ENCODE data around the gene F2RL3. TPM values are rescaled to one million over a fixed set of nuclear protein-coding genes. Genes with fewer than 3 reads are reported as not detected.

Gene F2RL3
- total RNA-seq, 1 donor from 2014 or later = not detected

GRCh38 chr19:16892868-16893685 is 4.3 kb downstream of the F2RL3 start:
- Histone ChIP-seq H3K36me3 (ENCODE audit: insufficient read depth, low read length) (no peaks in the 10 kb centered on the region), H3K9me3 (ENCODE audit: insufficient read depth, low read depth, low read length) (no peaks in the 10 kb centered on the region), H3K79me2 (ENCODE audit: insufficient read depth, low read length) (no peaks in the 10 kb centered on the region), H3K4me2 (ENCODE audit: low read length) (no peak overlapping the region), H3K4me1 (ENCODE audit: insufficient read depth, low read length) (peaks cover 2% of the 10 kb centered on the region), H2AFZ (ENCODE audit: low read depth, low read length) (no peak overlapping the region), H4K20me1 (ENCODE audit: insufficient read depth, low read length) (no peaks in the 10 kb centered on the region), H3K4me3 (ENCODE audit: insufficient read depth, low read depth, low read length) (no peak overlapping the region), H3K9ac (ENCODE audit: low read length) (no peak overlapping the region), H3K27ac (ENCODE audit: low read depth, low read length) (no peak overlapping the region), H3K27me3 (ENCODE audit: insufficient read depth, low read length) (peaks cover 5% of the 10 kb centered on the region)
- no peak overlapping the region for H3K4me3 Mint-ChIP-seq (ENCODE audit: unreplicated experiment)
- FAIRE-seq (no peak), DNase-seq (ENCODE audit: low read depth) (no peak)
- no peaks in the 10 kb centered on the region for H3K36me3 Mint-ChIP-seq (ENCODE audit: low read depth, unreplicated experiment)
- H3K4me1 Mint-ChIP-seq (ENCODE audit: low read depth, unreplicated experiment) = no peaks in the 10 kb centered on the region
- TF ChIP-seq EZH2 (IDR thresholded peaks at IDR 0.05; ENCODE audit: insufficient read depth, low read length) = no peak
- TF ChIP-seq CTCF (IDR thresholded peaks at IDR 0.05; ENCODE audit: insufficient read depth, low read depth, low read length) = no peak
- H3K27me3 Mint-ChIP-seq (ENCODE audit: low read depth, unreplicated experiment) = peaks cover 30% of the 10 kb centered on the region
- H3K9me3 Mint-ChIP-seq (ENCODE audit: unreplicated experiment) = no peaks in the 10 kb centered on the region
- H3K27ac Mint-ChIP-seq (ENCODE audit: unreplicated experiment) = no peak overlapping the region

GRCh38 chr19:16893686-16893989 is 4.8 kb downstream of the F2RL3 start:
- H4K20me1 ChIP-seq (ENCODE audit: insufficient read depth, low read length) = no peaks in the 10 kb centered on the region
- Mint-ChIP-seq H3K9me3 (ENCODE audit: unreplicated experiment) (no peaks in the 10 kb centered on the region), H3K36me3 (ENCODE audit: low read depth, unreplicated experiment) (no peaks in the 10 kb centered on the region), H3K4me3 (ENCODE audit: unreplicated experiment) (no peak overlapping the region), H3K27me3 (ENCODE audit: low read depth, unreplicated experiment) (peaks cover 30% of the 10 kb centered on the region), H3K4me1 (ENCODE audit: low read depth, unreplicated experiment) (no peaks in the 10 kb centered on the region), H3K27ac (ENCODE audit: unreplicated experiment) (no peak overlapping the region)
- H3K79me2 ChIP-seq (ENCODE audit: insufficient read depth, low read length) = no peaks in the 10 kb centered on the region
- H3K36me3 ChIP-seq (ENCODE audit: insufficient read depth, low read length) = no peaks in the 10 kb centered on the region
- TF ChIP-seq CTCF (IDR thresholded peaks at IDR 0.05; ENCODE audit: insufficient read depth, low read depth, low read length) (no peak), EZH2 (IDR thresholded peaks at IDR 0.05; ENCODE audit: insufficient read depth, low read length) (no peak)
- FAIRE-seq (no peak), DNase-seq (ENCODE audit: low read depth) (no peak)
- no peak overlapping the region for H3K4me2 ChIP-seq (ENCODE audit: low read length)
- H3K4me3 ChIP-seq (ENCODE audit: insufficient read depth, low read depth, low read length) = no peak overlapping the region
- H2AFZ ChIP-seq (ENCODE audit: low read depth, low read length) = no peak overlapping the region
- H3K9ac ChIP-seq (ENCODE audit: low read length) = no peak overlapping the region
- no peak overlapping the region for H3K27ac ChIP-seq (ENCODE audit: low read depth, low read length)
- no peaks in the 10 kb centered on the region for H3K9me3 ChIP-seq (ENCODE audit: insufficient read depth, low read depth, low read length)
- peaks cover 2% of the 10 kb centered on the region for H3K4me1 ChIP-seq (ENCODE audit: insufficient read depth, low read length)
- H3K27me3 ChIP-seq (ENCODE audit: insufficient read depth, low read length) = peaks cover 5% of the 10 kb centered on the region

GRCh38 chr19:16894080-16894479 is 5.3 kb downstream of the F2RL3 start:
- Histone ChIP-seq H3K4me2 (ENCODE audit: low read length) (no peak overlapping the region), H3K79me2 (ENCODE audit: insufficient read depth, low read length) (no peaks in the 10 kb centered on the region), H3K4me3 (ENCODE audit: insufficient read depth, low read depth, low read length) (no peak overlapping the region), H3K4me1 (ENCODE audit: insufficient read depth, low read length) (peaks cover 2% of the 10 kb centered on the region), H4K20me1 (ENCODE audit: insufficient read depth, low read length) (no peaks in the 10 kb centered on the region), H3K9ac (ENCODE audit: low read length) (no peak overlapping the region), H3K27me3 (ENCODE audit: insufficient read depth, low read length) (peaks cover 5% of the 10 kb centered on the region), H3K9me3 (ENCODE audit: insufficient read depth, low read depth, low read length) (no peaks in the 10 kb centered on the region), H3K27ac (ENCODE audit: low read depth, low read length) (no peak overlapping the region), H2AFZ (ENCODE audit: low read depth, low read length) (no peak overlapping the region), H3K36me3 (ENCODE audit: insufficient read depth, low read length) (no peaks in the 10 kb centered on the region)
- FAIRE-seq (no peak), DNase-seq (ENCODE audit: low read depth) (no peak)
- no peak for TF ChIP-seq CTCF (IDR thresholded peaks at IDR 0.05; ENCODE audit: insufficient read depth, low read depth, low read length)
- TF ChIP-seq EZH2 (IDR thresholded peaks at IDR 0.05; ENCODE audit: insufficient read depth, low read length) = no peak
- Mint-ChIP-seq H3K9me3 (ENCODE audit: unreplicated experiment) (no peaks in the 10 kb centered on the region), H3K4me3 (ENCODE audit: unreplicated experiment) (no peak overlapping the region), H3K36me3 (ENCODE audit: low read depth, unreplicated experiment) (no peaks in the 10 kb centered on the region), H3K4me1 (ENCODE audit: low read depth, unreplicated experiment) (no peaks in the 10 kb centered on the region), H3K27me3 (ENCODE audit: low read depth, unreplicated experiment) (peaks cover 30% of the 10 kb centered on the region), H3K27ac (ENCODE audit: unreplicated experiment) (no peak overlapping the region)
